Stimulated activated effector memory CD8-positive, alpha-beta T cell treated with anti-CD3 and anti-CD28 coated beads, Interleukin-12 subunit alpha, Interleukin-12 subunit beta, amount 100 ng/mL, for 72 hours (primary cell): ENCODE results near the gene SFMBT2.
"Not testable (repeated sequence)": the region's sequence is repeated elsewhere in the genome, so short reads cannot be mapped to it uniquely, and the experiment has no call there.

Experiments used
- ATAC-seq: fragments of 150-1000 bp; cut with Tn5 transposase; 2 replicates; pipeline ENCODE4 v1.10.0; 2021
- DNase-seq, 2 donors: peaks; one replicate each; pipeline ENCODE4 v3.0.0; 2021 to 2022; ENCODE audit warnings: low spot score in 2 of 2
- H3K27ac Mint-ChIP-seq: one replicate; pipeline ENCODE4 v1.8.0; 2022; ENCODE audit warnings: mild to moderate bottlenecking, mixed read lengths
- H3K36me3 Mint-ChIP-seq: one replicate; pipeline ENCODE4 v1.8.0; 2022; ENCODE audit warnings: mild to moderate bottlenecking, mixed read lengths
- H3K4me1 Mint-ChIP-seq: one replicate; pipeline ENCODE4 v1.8.0; 2022; ENCODE audit warnings: mixed read lengths
- H3K4me3 Mint-ChIP-seq: one replicate; pipeline ENCODE4 v1.8.0; 2022; ENCODE audit warnings: mild to moderate bottlenecking, mixed read lengths
- H3K9me3 Mint-ChIP-seq: one replicate; pipeline ENCODE4 v1.8.0; 2022; ENCODE audit warnings: mixed read lengths

Gene SFMBT2

GRCh38 chr10:7299601-7300325 is 111.1 kb downstream of the SFMBT2 start:
- peaks cover 77% of the 10 kb centered on the region for H3K4me1 Mint-ChIP-seq
- peaks cover 11% of the 10 kb centered on the region for H3K36me3 Mint-ChIP-seq
- not testable (repeated sequence) for H3K27ac Mint-ChIP-seq, H3K4me3 Mint-ChIP-seq, DNase-seq, H3K9me3 Mint-ChIP-seq, ATAC-seq

- Mint-ChIP-seq H3K4me1 (peaks cover 87% of the 10 kb centered on the region), H3K4me3 (no peak overlapping the region), H3K27ac (no peak overlapping the region), H3K36me3 (peaks cover 11% of the 10 kb centered on the region), H3K9me3 (no peaks in the 10 kb centered on the region)
- DNase-seq (no peak), ATAC-seq (no peak)
Measured at GRCh38 chr10:7298495-7298894, 112.3 kb downstream of the SFMBT2 start.

GRCh38 chr10:7297094-7297493 is 113.7 kb downstream of the SFMBT2 start:
- Mint-ChIP-seq H3K4me3 (no peak overlapping the region), H3K27ac (peak overlapping the region; percentile 73), H3K36me3 (peaks cover 11% of the 10 kb centered on the region), H3K4me1 (peaks cover 85% of the 10 kb centered on the region), H3K9me3 (no peaks in the 10 kb centered on the region)
- ATAC-seq (no peak), DNase-seq (no peak)

- peaks cover 11% of the 10 kb centered on the region for H3K36me3 Mint-ChIP-seq
- no peaks in the 10 kb centered on the region for H3K9me3 Mint-ChIP-seq
- no peak overlapping the region for H3K4me3 Mint-ChIP-seq
- peak overlapping the region; percentile 73 for H3K27ac Mint-ChIP-seq
- no peak for ATAC-seq
- DNase-seq = no peak
- peaks cover 85% of the 10 kb centered on the region for H3K4me1 Mint-ChIP-seq
Measured at GRCh38 chr10:7296648-7297047, 114.2 kb downstream of the SFMBT2 start.

GRCh38 chr10:7296076-7296475 is 114.8 kb downstream of the SFMBT2 start:
- ATAC-seq = no peak
- H3K4me3 Mint-ChIP-seq = no peak overlapping the region
- H3K36me3 Mint-ChIP-seq = peaks cover 11% of the 10 kb centered on the region
- DNase-seq = no peak
- peak overlapping the region; percentile 71 for H3K27ac Mint-ChIP-seq
- no peaks in the 10 kb centered on the region for H3K9me3 Mint-ChIP-seq
- peaks cover 85% of the 10 kb centered on the region for H3K4me1 Mint-ChIP-seq

- Mint-ChIP-seq H3K9me3 (no peaks in the 10 kb centered on the region), H3K4me3 (no peak overlapping the region), H3K4me1 (peaks cover 70% of the 10 kb centered on the region), H3K27ac (peak overlapping the region; percentile 11), H3K36me3 (peaks cover 11% of the 10 kb centered on the region)
- ATAC-seq = no peak
- no peak for DNase-seq
Measured at GRCh38 chr10:7293378-7293920, 117.4 kb downstream of the SFMBT2 start.

- ATAC-seq = peak; percentile 43
- H3K4me3 Mint-ChIP-seq = no peak overlapping the region
- H3K9me3 Mint-ChIP-seq = no peaks in the 10 kb centered on the region
- peak overlapping the region; percentile 43 for H3K27ac Mint-ChIP-seq
- DNase-seq = no peak
- peaks cover 56% of the 10 kb centered on the region for H3K4me1 Mint-ChIP-seq
- H3K36me3 Mint-ChIP-seq = peaks cover 15% of the 10 kb centered on the region
Measured at GRCh38 chr10:7291487-7292270, 119.2 kb downstream of the SFMBT2 start.

GRCh38 chr10:7288060-7288690 is 122.7 kb downstream of the SFMBT2 start:
- Mint-ChIP-seq H3K4me3 (no peak overlapping the region), H3K36me3 (peaks cover 21% of the 10 kb centered on the region), H3K4me1 (peaks cover 44% of the 10 kb centered on the region), H3K27ac (no peak overlapping the region), H3K9me3 (no peaks in the 10 kb centered on the region)
- no peak for DNase-seq
- peak; percentile 65 for ATAC-seq

GRCh38 chr10:7287377-7287776 is 123.5 kb downstream of the SFMBT2 start:
- ATAC-seq (no peak), DNase-seq (no peak)
- Mint-ChIP-seq H3K27ac (no peak overlapping the region), H3K4me1 (peaks cover 44% of the 10 kb centered on the region), H3K4me3 (no peak overlapping the region), H3K36me3 (peaks cover 29% of the 10 kb centered on the region), H3K9me3 (no peaks in the 10 kb centered on the region)

- Mint-ChIP-seq H3K4me1 (peaks cover 40% of the 10 kb centered on the region), H3K27ac (peak overlapping the region; percentile 7), H3K4me3 (no peak overlapping the region), H3K9me3 (no peaks in the 10 kb centered on the region), H3K36me3 (peaks cover 45% of the 10 kb centered on the region)
- ATAC-seq (peak; percentile 60), DNase-seq (no peak)
Measured at GRCh38 chr10:7285522-7286322, 125.1 kb downstream of the SFMBT2 start.

GRCh38 chr10:7283246-7283645 is 127.6 kb downstream of the SFMBT2 start:
- DNase-seq = no peak
- no peak overlapping the region for H3K27ac Mint-ChIP-seq
- no peak overlapping the region for H3K4me3 Mint-ChIP-seq
- ATAC-seq = no peak
- H3K4me1 Mint-ChIP-seq = peaks cover 60% of the 10 kb centered on the region
- H3K36me3 Mint-ChIP-seq = peaks cover 64% of the 10 kb centered on the region
- no peaks in the 10 kb centered on the region for H3K9me3 Mint-ChIP-seq

GRCh38 chr10:7282457-7282856 is 128.4 kb downstream of the SFMBT2 start:
- H3K9me3 Mint-ChIP-seq = no peaks in the 10 kb centered on the region
- H3K36me3 Mint-ChIP-seq = peaks cover 67% of the 10 kb centered on the region
- H3K4me1 Mint-ChIP-seq = peaks cover 65% of the 10 kb centered on the region
- H3K4me3 Mint-ChIP-seq = no peak overlapping the region
- DNase-seq = no peak
- no peak overlapping the region for H3K27ac Mint-ChIP-seq
- no peak for ATAC-seq

GRCh38 chr10:7281429-7281828 is 129.4 kb downstream of the SFMBT2 start:
- peak; percentile 43 for ATAC-seq
- Mint-ChIP-seq H3K4me3 (no peak overlapping the region), H3K36me3 (peaks cover 67% of the 10 kb centered on the region), H3K4me1 (peaks cover 66% of the 10 kb centered on the region), H3K9me3 (no peaks in the 10 kb centered on the region), H3K27ac (peak overlapping the region; percentile 80)
- no peak for DNase-seq

GRCh38 chr10:7279303-7279702 is 131.5 kb downstream of the SFMBT2 start:
- DNase-seq (no peak), ATAC-seq (no peak)
- peak overlapping the region; percentile 80 for H3K27ac Mint-ChIP-seq
- H3K4me1 Mint-ChIP-seq = peaks cover 73% of the 10 kb centered on the region
- no peaks in the 10 kb centered on the region for H3K9me3 Mint-ChIP-seq
- no peak overlapping the region for H3K4me3 Mint-ChIP-seq
- peaks cover 77% of the 10 kb centered on the region for H3K36me3 Mint-ChIP-seq

- DNase-seq (no peak), ATAC-seq (no peak)
- H3K36me3 Mint-ChIP-seq = peaks cover 72% of the 10 kb centered on the region
- no peak overlapping the region for H3K4me3 Mint-ChIP-seq
- peak overlapping the region; percentile 80 for H3K27ac Mint-ChIP-seq
- no peaks in the 10 kb centered on the region for H3K9me3 Mint-ChIP-seq
- peaks cover 75% of the 10 kb centered on the region for H3K4me1 Mint-ChIP-seq
Measured at GRCh38 chr10:7277867-7278266, 133.0 kb downstream of the SFMBT2 start.
